ENCODE measurements around the gene AK5. TPM values are rescaled to one million over a fixed set of nuclear protein-coding genes. Genes with fewer than 3 reads are reported as not detected.

AK5 gene
- total RNA-seq, 2 experiments from 2014 or later, result 5.6 to 7.0 TPM

DNA sequence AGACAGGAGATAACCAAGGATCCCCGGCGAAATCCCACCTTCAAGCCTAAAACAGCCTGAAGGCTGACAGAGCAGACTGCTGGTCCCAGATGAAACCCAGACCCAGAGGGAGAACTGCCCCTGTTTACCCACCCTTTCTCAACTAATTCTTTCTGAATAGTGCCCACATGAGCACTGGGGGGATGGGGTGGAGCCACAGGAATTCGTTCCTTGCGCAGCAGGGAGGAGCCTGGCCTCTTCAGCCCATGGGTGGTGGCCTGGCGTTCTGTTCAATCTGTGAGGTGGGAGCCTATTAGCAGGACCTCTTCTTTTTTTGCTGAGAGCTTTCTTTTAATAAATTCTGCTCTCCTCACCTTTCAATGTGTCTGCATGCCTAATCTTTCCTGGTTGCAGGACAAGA, 6.6 kb upstream of the AK5 start:
- H3K27ac Mint-ChIP-seq, result no peak overlapping the region
- CTCF ChIA-PET, result no interaction called here
- H3K4me1 Mint-ChIP-seq, result peaks cover 9% of the 10 kb centered on the region
- H3K9me3 Mint-ChIP-seq, result no peaks in the 10 kb centered on the region
- H3K27me3 Mint-ChIP-seq, result no peaks in the 10 kb centered on the region
- H3K4me3 Mint-ChIP-seq, result no peak overlapping the region
- DNase-seq, result no peak
- H3K36me3 Mint-ChIP-seq (ENCODE audit: low read depth), result peaks cover 3% of the 10 kb centered on the region
- POLR2A ChIA-PET, result no interaction called here

DNA sequence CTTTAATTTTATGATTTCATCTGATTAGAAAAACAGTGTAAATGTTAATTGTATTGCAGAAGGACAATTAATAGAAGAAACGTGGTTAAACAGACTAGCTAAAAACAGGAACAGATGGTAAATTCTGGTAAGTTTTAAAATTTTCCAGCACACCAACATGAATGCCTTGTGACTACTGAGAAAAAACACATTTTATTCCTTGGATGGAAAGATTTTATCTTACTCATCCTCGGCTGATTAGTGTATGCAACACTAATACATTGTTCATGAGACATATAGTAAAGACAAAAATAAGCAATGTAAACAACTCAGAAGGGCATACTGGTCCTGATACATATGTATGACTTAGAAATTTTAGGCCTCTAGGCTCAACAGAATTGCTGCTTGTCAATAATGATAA, 4.9 kb upstream of the AK5 start:
- no peak overlapping the region for H3K27ac Mint-ChIP-seq
- CTCF ChIA-PET, result no interaction called here
- H3K4me3 Mint-ChIP-seq, result no peak overlapping the region
- H3K36me3 Mint-ChIP-seq (ENCODE audit: low read depth), result peaks cover 3% of the 10 kb centered on the region
- no peaks in the 10 kb centered on the region for H3K9me3 Mint-ChIP-seq
- H3K27me3 Mint-ChIP-seq, result peaks cover 7% of the 10 kb centered on the region
- DNase-seq, result no peak
- POLR2A ChIA-PET, result no interaction called here
- H3K4me1 Mint-ChIP-seq, result peaks cover 22% of the 10 kb centered on the region

GRCh38 chr1:77279929-77280328, 1.9 kb upstream of the AK5 start:
- H3K4me1 Mint-ChIP-seq, result peaks cover 31% of the 10 kb centered on the region
- H3K4me3 Mint-ChIP-seq, result peak overlapping the region; percentile 23
- peak overlapping the region; percentile 1 for H3K27ac Mint-ChIP-seq
- no peak for DNase-seq
- ChIA-PET CTCF (no interaction called here), POLR2A (no interaction called here)
- peaks cover 10% of the 10 kb centered on the region for H3K27me3 Mint-ChIP-seq
- no peaks in the 10 kb centered on the region for H3K9me3 Mint-ChIP-seq
- peaks cover 3% of the 10 kb centered on the region for H3K36me3 Mint-ChIP-seq (ENCODE audit: low read depth)

- ChIA-PET POLR2A (no interaction called here), CTCF (no interaction called here)
- DNase-seq, result no peak
- peak overlapping the region; percentile 54 for H3K27ac Mint-ChIP-seq
- H3K27me3 Mint-ChIP-seq, result peaks cover 10% of the 10 kb centered on the region
- peaks cover 3% of the 10 kb centered on the region for H3K36me3 Mint-ChIP-seq (ENCODE audit: low read depth)
- H3K9me3 Mint-ChIP-seq, result no peaks in the 10 kb centered on the region
- peaks cover 31% of the 10 kb centered on the region for H3K4me1 Mint-ChIP-seq
- peak overlapping the region; percentile 65 for H3K4me3 Mint-ChIP-seq
Measured at GRCh38 chr1:77280962-77281361, 857 bp upstream of the AK5 start.

DNA sequence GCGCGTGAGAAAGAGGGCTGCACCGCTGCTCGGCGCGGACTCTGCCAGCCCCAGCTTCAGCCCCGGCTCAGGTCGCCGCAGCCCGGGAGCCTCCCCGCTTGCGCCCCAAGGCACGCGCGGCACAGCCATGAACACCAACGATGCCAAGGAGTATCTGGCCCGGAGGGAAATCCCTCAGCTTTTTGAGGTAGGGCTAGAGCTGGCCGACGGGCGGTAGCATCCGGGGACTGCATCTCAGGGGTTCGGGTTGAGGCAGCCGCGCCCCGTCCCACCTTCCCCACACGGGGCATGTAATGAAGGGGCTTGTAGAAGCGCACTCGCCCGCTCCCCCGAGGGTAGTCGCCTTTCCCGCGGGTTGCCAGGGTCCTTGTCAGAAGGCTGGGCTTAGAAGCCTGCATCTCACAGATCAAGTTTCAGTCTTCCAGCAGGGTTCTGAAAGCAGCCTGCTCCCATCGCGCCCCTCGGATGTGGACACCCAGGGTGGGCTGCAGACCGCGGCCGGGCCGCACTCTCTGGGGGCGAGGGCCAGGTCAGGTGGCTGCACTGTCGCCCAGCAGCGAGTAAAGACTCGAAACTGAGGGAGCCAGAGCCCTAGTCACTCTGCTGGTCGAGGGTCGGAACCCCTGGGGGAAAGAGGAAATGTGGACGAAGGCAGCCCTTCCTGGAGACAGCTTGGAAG, 507 bp downstream of the AK5 start:
- Mint-ChIP-seq H3K36me3 (ENCODE audit: low read depth) (peaks cover 3% of the 10 kb centered on the region), H3K4me3 (peak overlapping the region; percentile 69), H3K27ac (peak overlapping the region; percentile 37), H3K27me3 (peaks cover 10% of the 10 kb centered on the region), H3K9me3 (no peaks in the 10 kb centered on the region), H3K4me1 (peaks cover 31% of the 10 kb centered on the region)
- ChIA-PET POLR2A (no interaction called here), CTCF (interaction anchor here (0.5 kb wide), 1 partner anchor 1491 kb away, joined by 4 read pairs; no protein-coding TSS in a partner anchor)
- peak; percentile 41 for DNase-seq

GRCh38 chr1:77282866-77283539, 1.2 kb downstream of the AK5 start:
- Mint-ChIP-seq H3K4me1 (peaks cover 31% of the 10 kb centered on the region), H3K4me3 (peak overlapping the region; percentile 69), H3K9me3 (no peaks in the 10 kb centered on the region), H3K36me3 (ENCODE audit: low read depth) (peaks cover 3% of the 10 kb centered on the region), H3K27me3 (peaks cover 10% of the 10 kb centered on the region), H3K27ac (no peak overlapping the region)
- ChIA-PET CTCF (interaction anchor here (0.5 kb wide), 1 partner anchor 1492 kb away, joined by 4 read pairs; no protein-coding TSS in a partner anchor), POLR2A (interaction anchor here (0.7 kb wide), 1 partner anchor 63 kb away, joined by 3 read pairs; no protein-coding TSS in a partner anchor)
- peak; percentile 23 for DNase-seq

DNA sequence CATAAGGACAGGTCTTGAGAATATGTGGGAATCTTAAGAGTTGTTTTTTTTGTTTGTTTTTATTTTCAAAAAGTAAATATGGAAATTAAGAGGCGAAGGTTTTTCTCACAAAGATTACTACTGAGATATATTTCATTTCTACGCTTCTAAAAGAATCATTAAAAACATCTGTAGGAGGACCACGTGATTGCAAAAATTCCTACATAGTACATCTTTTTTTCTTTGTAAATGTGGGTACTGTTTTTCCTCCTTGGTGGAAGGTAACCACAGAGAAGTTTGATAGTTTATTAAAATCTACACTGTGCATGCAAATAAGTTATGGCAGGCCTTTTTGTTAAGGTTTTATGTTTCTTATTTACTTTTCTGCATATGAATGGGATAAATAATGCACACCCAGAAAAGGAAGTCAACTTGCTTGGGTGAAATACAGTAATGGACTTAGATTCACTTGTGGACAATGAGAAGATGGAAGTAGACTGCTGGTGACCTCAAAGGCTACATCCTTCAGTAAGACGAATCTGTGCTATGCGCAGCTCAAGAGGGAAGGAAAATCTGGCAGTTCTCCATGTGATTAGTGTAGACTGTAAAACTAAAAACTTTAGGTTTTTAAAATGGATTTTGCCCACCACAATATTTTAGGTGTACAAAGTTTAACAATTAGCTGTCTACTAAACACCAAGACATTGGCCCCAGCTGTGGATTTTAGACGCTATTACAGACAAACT, 2.0 kb downstream of the AK5 start:
- peaks cover 3% of the 10 kb centered on the region for H3K36me3 Mint-ChIP-seq (ENCODE audit: low read depth)
- ChIA-PET CTCF (no interaction called here), POLR2A (no interaction called here)
- DNase-seq, result no peak
- peaks cover 31% of the 10 kb centered on the region for H3K4me1 Mint-ChIP-seq
- peaks cover 10% of the 10 kb centered on the region for H3K27me3 Mint-ChIP-seq
- no peak overlapping the region for H3K27ac Mint-ChIP-seq
- H3K4me3 Mint-ChIP-seq, result peak overlapping the region; percentile 46
- no peaks in the 10 kb centered on the region for H3K9me3 Mint-ChIP-seq

DNA sequence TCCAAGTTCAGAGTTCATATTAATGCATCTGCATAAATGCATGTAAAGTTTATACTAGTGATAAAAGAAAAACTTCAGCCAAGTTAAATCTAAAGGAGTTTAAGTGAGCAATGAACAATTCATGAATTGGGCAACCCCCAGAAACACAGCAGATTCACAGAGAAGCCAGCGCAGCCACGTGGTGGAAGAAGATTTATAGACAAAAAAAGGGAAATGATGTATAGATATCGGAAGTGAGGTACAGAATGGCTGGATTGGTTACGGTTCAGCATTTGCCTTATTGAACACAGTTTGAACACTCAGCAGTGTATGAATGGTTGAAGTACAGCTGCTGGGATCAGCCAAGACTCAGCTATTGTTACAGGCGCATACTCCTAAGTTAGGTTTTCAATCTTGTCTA, 5.7 kb downstream of the AK5 start:
- Mint-ChIP-seq H3K4me3 (no peak overlapping the region), H3K36me3 (ENCODE audit: low read depth) (no peaks in the 10 kb centered on the region), H3K9me3 (no peaks in the 10 kb centered on the region), H3K4me1 (peaks cover 9% of the 10 kb centered on the region), H3K27ac (no peak overlapping the region), H3K27me3 (peaks cover 3% of the 10 kb centered on the region)
- POLR2A ChIA-PET, result no interaction called here
- CTCF ChIA-PET, result no interaction called here
- DNase-seq, result no peak

DNA sequence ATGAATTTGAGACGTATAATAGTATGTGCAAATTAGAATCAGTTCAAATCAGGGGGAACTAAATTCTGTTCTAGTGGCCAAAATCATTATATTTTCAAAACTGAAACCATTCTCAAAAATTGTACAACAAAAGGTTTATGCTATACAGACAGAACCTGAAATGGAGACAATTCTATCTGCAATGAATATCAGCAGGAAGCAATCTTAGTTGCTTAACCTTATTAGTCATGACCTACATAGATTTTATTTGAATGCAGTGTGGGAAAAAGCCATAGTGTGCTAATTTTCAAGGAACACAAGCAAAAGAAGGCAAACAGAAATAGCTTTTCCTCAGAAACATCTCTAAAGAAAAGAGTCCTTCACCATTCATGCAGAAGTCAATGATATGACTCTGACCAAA, 6.5 kb downstream of the AK5 start:
- Mint-ChIP-seq H3K4me1 (peaks cover 3% of the 10 kb centered on the region), H3K36me3 (ENCODE audit: low read depth) (no peaks in the 10 kb centered on the region), H3K27me3 (peaks cover 3% of the 10 kb centered on the region), H3K4me3 (no peak overlapping the region), H3K9me3 (no peaks in the 10 kb centered on the region), H3K27ac (no peak overlapping the region)
- no peak for DNase-seq
- ChIA-PET POLR2A (no interaction called here), CTCF (no interaction called here)

GRCh38 chr1:77290576-77290975, 8.8 kb downstream of the AK5 start:
- Mint-ChIP-seq H3K27me3 (no peaks in the 10 kb centered on the region), H3K9me3 (no peaks in the 10 kb centered on the region), H3K4me3 (no peak overlapping the region), H3K27ac (no peak overlapping the region), H3K4me1 (no peaks in the 10 kb centered on the region), H3K36me3 (ENCODE audit: low read depth) (no peaks in the 10 kb centered on the region)
- ChIA-PET POLR2A (no interaction called here), CTCF (interaction anchor here (0.6 kb wide), 1 partner anchor 194 kb away, joined by 3 read pairs; no protein-coding TSS in a partner anchor)
- no peak for DNase-seq

- no peak for DNase-seq
- no peak overlapping the region for H3K4me3 Mint-ChIP-seq
- ChIA-PET POLR2A (no interaction called here), CTCF (no interaction called here)
- H3K36me3 Mint-ChIP-seq (ENCODE audit: low read depth), result no peaks in the 10 kb centered on the region
- no peaks in the 10 kb centered on the region for H3K4me1 Mint-ChIP-seq
- no peaks in the 10 kb centered on the region for H3K27me3 Mint-ChIP-seq
- H3K27ac Mint-ChIP-seq, result no peak overlapping the region
- H3K9me3 Mint-ChIP-seq, result no peaks in the 10 kb centered on the region
Measured at GRCh38 chr1:77292551-77292950, 10.7 kb downstream of the AK5 start.

GRCh38 chr1:77300566-77300965, 18.7 kb downstream of the AK5 start:
- CTCF ChIA-PET, result no interaction called here
- peaks cover 2% of the 10 kb centered on the region for H3K9me3 Mint-ChIP-seq

GRCh38 chr1:77303387-77303786, 21.6 kb downstream of the AK5 start:
- CTCF ChIA-PET, result interaction anchor here (1.2 kb wide), 1 partner anchor 24 kb away, joined by 3 read pairs; no protein-coding TSS in a partner anchor
- peaks cover 8% of the 10 kb centered on the region for H3K9me3 Mint-ChIP-seq
- H3K4me3 Mint-ChIP-seq, result no peak overlapping the region
- H3K4me1 Mint-ChIP-seq, result peaks cover 12% of the 10 kb centered on the region
- peaks cover 2% of the 10 kb centered on the region for H3K36me3 Mint-ChIP-seq (ENCODE audit: low read depth)
- H3K27ac Mint-ChIP-seq, result no peak overlapping the region
- peak; percentile 12 for DNase-seq
- H3K27me3 Mint-ChIP-seq, result no peaks in the 10 kb centered on the region
- POLR2A ChIA-PET, result no interaction called here

More at GRCh38 chr1:77300566-77300965, 18.7 kb downstream of the AK5 start:
- peaks cover 6% of the 10 kb centered on the region for H3K4me1 Mint-ChIP-seq
- H3K27ac Mint-ChIP-seq, result no peak overlapping the region
- POLR2A ChIA-PET, result no interaction called here
- H3K4me3 Mint-ChIP-seq, result no peak overlapping the region
- no peaks in the 10 kb centered on the region for H3K27me3 Mint-ChIP-seq
- DNase-seq, result no peak
- no peaks in the 10 kb centered on the region for H3K36me3 Mint-ChIP-seq (ENCODE audit: low read depth)
